ENCODE results near the gene PPARG. TPM values are rescaled to one million over a fixed set of nuclear protein-coding genes. Genes with fewer than 3 reads are reported as not detected.

Gene PPARG
- total RNA-seq, 1 experiment from 2014 or later: 7.1 TPM

DNA sequence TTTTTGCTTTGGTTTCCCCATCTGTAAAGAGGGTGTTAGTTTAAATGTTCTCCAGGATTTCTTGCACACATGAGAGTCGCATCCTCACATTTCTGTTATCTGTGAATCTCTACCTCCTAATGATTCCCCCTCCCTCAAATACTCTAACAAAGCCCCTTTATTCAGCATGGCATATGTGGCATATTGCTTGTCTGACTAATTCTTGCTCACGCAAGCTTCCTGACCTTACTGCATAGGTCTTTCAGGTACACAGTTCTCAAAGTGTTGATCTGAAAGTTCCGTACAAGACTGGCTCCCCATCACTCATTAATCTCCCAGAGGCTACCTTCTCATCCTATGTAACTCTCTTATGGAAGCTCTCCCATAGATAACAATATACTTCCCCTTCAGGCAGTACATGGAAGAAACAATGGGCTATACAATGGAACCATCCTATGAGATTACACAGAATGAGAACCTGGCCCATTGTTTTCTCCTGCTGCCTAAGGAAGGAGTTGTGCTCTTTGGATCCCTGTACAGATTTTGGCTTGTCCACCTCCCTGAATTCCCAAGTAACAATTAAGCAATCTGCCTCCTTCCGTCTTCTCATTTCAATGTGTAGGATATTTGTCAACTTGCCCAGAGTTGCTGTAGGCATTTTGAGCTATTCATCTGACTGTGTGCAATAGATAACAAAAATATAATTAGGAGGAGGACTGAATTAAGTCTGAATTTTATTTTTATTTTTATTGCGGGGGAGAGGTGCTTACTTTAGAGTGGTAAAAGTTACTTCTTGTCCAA lies 51.0 kb downstream of the PPARG start:
- peak; percentile 79 for DNase-seq (ENCODE audit: unreplicated experiment)
- Mint-ChIP-seq H3K4me1 (ENCODE audit: insufficient read depth, unreplicated experiment) (peaks cover 16% of the 10 kb centered on the region), H3K4me3 (ENCODE audit: unreplicated experiment) (no peak overlapping the region), H3K27me3 (ENCODE audit: insufficient read depth, unreplicated experiment) (no peaks in the 10 kb centered on the region), H3K36me3 (ENCODE audit: insufficient read depth, unreplicated experiment) (no peaks in the 10 kb centered on the region), H3K9me3 (ENCODE audit: unreplicated experiment) (no peaks in the 10 kb centered on the region), H3K27ac (ENCODE audit: low read depth, unreplicated experiment) (no peak overlapping the region)
- BruUV-seq (replicated peaks): no TSS peak
- ChIA-PET POLR2A (interaction anchor here (0.7 to 2.6 kb wide), 4 partner anchors 10 to 826 kb away, joined by 3 to 11 read pairs (median 4); no protein-coding TSS in a partner anchor), CTCF (interaction anchor here (0.6 to 1.3 kb wide), 2 partner anchors 99 to 164 kb away, joined by 3 to 4 read pairs; no protein-coding TSS in a partner anchor)
- intact Hi-C loops (cut with micrococcal nuclease): no loop called here
- TF ChIP-seq, protein P1, sequence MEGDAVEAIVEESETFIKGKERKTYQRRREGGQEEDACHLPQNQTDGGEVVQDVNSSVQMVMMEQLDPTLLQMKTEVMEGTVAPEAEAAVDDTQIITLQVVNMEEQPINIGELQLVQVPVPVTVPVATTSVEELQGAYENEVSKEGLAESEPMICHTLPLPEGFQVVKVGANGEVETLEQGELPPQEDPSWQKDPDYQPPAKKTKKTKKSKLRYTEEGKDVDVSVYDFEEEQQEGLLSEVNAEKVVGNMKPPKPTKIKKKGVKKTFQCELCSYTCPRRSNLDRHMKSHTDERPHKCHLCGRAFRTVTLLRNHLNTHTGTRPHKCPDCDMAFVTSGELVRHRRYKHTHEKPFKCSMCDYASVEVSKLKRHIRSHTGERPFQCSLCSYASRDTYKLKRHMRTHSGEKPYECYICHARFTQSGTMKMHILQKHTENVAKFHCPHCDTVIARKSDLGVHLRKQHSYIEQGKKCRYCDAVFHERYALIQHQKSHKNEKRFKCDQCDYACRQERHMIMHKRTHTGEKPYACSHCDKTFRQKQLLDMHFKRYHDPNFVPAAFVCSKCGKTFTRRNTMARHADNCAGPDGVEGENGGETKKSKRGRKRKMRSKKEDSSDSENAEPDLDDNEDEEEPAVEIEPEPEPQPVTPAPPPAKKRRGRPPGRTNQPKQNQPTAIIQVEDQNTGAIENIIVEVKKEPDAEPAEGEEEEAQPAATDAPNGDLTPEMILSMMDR (IDR thresholded peaks at IDR 0.05; ENCODE audit: unreplicated experiment): no peak

DNA sequence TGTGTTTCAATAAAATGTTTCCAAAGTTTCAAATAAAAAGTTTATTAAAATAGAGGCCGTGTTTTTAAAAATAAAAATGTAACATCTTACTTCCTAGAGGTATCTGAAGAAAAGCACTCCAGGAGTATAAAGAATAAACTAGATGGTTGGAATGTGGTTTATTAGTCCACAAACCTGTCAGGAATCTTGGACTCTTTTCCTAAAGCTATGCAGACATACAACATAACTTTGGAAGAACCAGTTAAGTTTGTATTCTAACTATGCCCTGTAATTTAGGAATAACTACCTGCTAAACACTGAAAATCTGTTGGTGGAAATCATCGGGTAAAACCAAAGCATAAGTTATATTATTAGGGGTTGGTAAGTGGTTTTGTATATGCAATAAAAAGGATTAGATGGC lies 51.6 kb downstream of the PPARG start:
- Mint-ChIP-seq H3K27me3 (ENCODE audit: insufficient read depth, unreplicated experiment) (no peaks in the 10 kb centered on the region), H3K4me3 (ENCODE audit: unreplicated experiment) (no peak overlapping the region), H3K4me1 (ENCODE audit: insufficient read depth, unreplicated experiment) (peaks cover 22% of the 10 kb centered on the region), H3K27ac (ENCODE audit: low read depth, unreplicated experiment) (no peak overlapping the region), H3K36me3 (ENCODE audit: insufficient read depth, unreplicated experiment) (no peaks in the 10 kb centered on the region), H3K9me3 (ENCODE audit: unreplicated experiment) (no peaks in the 10 kb centered on the region)
- TF ChIP-seq, protein P1 (IDR thresholded peaks at IDR 0.05; ENCODE audit: unreplicated experiment): no peak
- POLR2A ChIA-PET: interaction anchor here (0.8 to 2.6 kb wide), 3 partner anchors 9 to 29 kb away, joined by 3 to 11 read pairs (median 4); no protein-coding TSS in a partner anchor
- intact Hi-C loops (cut with micrococcal nuclease): no loop called here
- CTCF ChIA-PET: interaction anchor here (0.9 to 1.3 kb wide), 2 partner anchors 27 to 165 kb away, joined by 4 read pairs; no protein-coding TSS in a partner anchor
- BruUV-seq (replicated peaks): no TSS peak
- no peak for DNase-seq (ENCODE audit: unreplicated experiment)

DNA sequence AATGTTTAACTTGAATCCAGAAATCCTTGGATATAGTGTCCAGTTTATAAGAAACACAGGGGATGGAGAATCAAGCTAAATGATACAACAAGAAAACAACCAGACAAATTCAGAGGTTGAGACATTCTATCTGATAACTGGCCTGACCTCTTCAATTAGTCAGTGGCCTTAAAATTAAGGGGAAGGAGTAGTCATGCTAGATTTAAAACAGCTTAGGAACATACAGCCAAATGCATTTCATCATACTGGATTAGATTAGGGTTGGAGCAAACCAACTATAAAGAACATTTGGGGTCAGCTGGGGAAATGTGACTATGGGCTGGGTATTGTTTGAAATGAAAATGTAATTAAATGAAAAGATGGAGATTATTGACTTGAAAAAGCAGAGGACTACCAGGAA lies 53.3 kb downstream of the PPARG start:
- ChIA-PET POLR2A (interaction anchor here (0.5 to 3.3 kb wide), 4 partner anchors 8 to 418 kb away, joined by 3 to 13 read pairs (median 6); no protein-coding TSS in a partner anchor), CTCF (interaction anchor here (0.6 to 1.1 kb wide), 2 partner anchors 20 to 69 kb away, joined by 3 to 4 read pairs; no protein-coding TSS in a partner anchor)
- no peaks in the 10 kb centered on the region for H3K9me3 Mint-ChIP-seq (ENCODE audit: unreplicated experiment)
- peaks cover 26% of the 10 kb centered on the region for H3K4me1 Mint-ChIP-seq (ENCODE audit: insufficient read depth, unreplicated experiment)
- H3K27me3 Mint-ChIP-seq (ENCODE audit: insufficient read depth, unreplicated experiment): no peaks in the 10 kb centered on the region
- no TSS peak for BruUV-seq (replicated peaks)
- H3K27ac Mint-ChIP-seq (ENCODE audit: low read depth, unreplicated experiment): no peak overlapping the region
- intact Hi-C loops (cut with micrococcal nuclease): no loop called here
- TF ChIP-seq, protein P1 (IDR thresholded peaks at IDR 0.05; ENCODE audit: unreplicated experiment): no peak
- H3K4me3 Mint-ChIP-seq (ENCODE audit: unreplicated experiment): no peak overlapping the region
- no peak for DNase-seq (ENCODE audit: unreplicated experiment)
- H3K36me3 Mint-ChIP-seq (ENCODE audit: insufficient read depth, unreplicated experiment): no peaks in the 10 kb centered on the region

DNA sequence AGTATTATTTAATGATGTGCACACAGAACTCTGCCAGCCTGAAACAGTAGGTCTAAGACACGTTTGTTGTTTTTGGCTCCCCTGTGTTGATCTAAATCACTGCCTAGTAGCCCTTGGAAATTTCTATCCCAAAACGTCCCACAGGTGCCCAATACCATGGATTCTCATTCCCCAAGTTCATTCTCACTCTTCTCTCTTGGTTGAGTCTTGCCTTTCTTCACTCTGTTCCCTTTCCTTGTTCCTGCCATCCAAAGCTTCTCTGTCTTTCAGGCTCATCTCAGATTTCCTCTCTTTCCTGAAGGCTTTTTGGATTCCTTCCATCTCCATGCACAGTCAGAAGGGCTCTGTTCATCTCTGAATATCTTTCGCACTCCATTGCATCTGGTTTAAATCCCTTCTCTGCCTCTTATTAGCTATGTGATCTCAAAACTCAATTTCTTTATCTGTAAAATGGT lies 54.2 kb downstream of the PPARG start:
- no TSS peak for BruUV-seq (replicated peaks)
- intact Hi-C loops (cut with micrococcal nuclease): no loop called here
- DNase-seq (ENCODE audit: unreplicated experiment): peak; percentile 49
- Mint-ChIP-seq H3K27me3 (ENCODE audit: insufficient read depth, unreplicated experiment) (no peaks in the 10 kb centered on the region), H3K36me3 (ENCODE audit: insufficient read depth, unreplicated experiment) (no peaks in the 10 kb centered on the region), H3K4me3 (ENCODE audit: unreplicated experiment) (no peak overlapping the region), H3K27ac (ENCODE audit: low read depth, unreplicated experiment) (peak overlapping the region; percentile 10), H3K4me1 (ENCODE audit: insufficient read depth, unreplicated experiment) (peaks cover 31% of the 10 kb centered on the region), H3K9me3 (ENCODE audit: unreplicated experiment) (no peaks in the 10 kb centered on the region)
- TF ChIP-seq, protein P1 (IDR thresholded peaks at IDR 0.05; ENCODE audit: unreplicated experiment): no peak
- CTCF ChIA-PET: interaction anchor here (0.5 to 1.1 kb wide), 3 partner anchors 19 to 147 kb away, joined by 3 to 4 read pairs (median 3); no protein-coding TSS in a partner anchor
- POLR2A ChIA-PET: interaction anchor here (0.6 to 3.3 kb wide), 2 partner anchors 10 to 743 kb away, joined by 3 to 13 read pairs; no protein-coding TSS in a partner anchor

All from MCF 10A (cell line).